ENCODE results near the gene COL5A1.

COL5A1 gene

DNA sequence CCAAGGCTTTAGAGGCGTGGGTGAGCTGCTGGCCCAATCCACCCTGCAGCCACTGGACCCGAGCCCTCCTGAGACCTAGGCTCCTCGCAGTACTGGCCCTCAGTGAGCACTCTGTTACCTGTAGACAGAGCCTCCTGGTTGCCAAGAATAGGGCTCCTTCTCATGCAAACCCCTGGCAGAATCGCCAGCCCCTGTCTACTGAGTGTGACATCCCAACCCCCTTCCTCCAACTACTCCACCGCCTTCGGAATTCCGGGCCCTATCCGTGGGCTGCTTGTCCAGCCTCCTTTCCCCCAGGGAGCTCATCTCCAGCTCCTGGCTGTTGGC is 23.8 kb upstream of the COL5A1 start:
- no peak for DNase-seq (ENCODE audit: low read depth)
- H3K4me3 ChIP-seq (ENCODE audit: control insufficient read depth, low read depth, low read length) = no peak overlapping the region
- TF ChIP-seq, protein P1, sequence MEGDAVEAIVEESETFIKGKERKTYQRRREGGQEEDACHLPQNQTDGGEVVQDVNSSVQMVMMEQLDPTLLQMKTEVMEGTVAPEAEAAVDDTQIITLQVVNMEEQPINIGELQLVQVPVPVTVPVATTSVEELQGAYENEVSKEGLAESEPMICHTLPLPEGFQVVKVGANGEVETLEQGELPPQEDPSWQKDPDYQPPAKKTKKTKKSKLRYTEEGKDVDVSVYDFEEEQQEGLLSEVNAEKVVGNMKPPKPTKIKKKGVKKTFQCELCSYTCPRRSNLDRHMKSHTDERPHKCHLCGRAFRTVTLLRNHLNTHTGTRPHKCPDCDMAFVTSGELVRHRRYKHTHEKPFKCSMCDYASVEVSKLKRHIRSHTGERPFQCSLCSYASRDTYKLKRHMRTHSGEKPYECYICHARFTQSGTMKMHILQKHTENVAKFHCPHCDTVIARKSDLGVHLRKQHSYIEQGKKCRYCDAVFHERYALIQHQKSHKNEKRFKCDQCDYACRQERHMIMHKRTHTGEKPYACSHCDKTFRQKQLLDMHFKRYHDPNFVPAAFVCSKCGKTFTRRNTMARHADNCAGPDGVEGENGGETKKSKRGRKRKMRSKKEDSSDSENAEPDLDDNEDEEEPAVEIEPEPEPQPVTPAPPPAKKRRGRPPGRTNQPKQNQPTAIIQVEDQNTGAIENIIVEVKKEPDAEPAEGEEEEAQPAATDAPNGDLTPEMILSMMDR (conservative IDR thresholded peaks at IDR 0.05; ENCODE audit: control insufficient read depth, insufficient read depth, low read depth, low read length) = no peak

DNA sequence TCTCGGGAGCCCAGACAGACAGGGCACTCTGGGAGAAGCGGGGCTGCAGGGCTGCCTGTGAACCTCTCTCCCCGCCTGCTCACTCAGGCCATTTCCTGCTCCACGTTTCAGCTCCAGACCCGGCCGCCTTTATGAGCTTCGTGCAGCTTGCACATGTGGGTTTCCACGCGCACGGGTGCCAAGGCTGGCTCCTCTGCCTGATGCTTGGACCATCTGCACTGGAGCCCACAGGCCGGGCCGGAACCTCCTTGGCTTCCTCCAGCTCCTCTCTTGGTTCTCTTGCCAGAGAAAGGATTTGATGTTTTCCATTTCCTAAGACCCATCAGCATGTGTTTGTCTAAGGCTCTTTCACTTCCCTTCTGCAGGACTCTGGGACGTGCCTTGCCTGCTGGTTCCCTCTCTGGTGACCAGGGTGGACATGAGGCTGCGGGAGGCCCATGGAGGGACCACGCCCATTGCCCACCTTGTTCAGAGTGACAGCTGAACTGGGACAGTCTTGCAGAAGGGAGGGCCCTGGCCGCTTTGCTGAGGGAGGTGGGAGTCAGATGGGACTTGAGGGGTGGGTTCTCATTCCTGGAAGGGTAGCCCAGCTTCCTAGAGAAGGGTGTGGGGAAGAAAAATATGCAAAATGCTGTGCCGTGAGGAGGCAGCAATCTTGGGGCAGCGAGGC is 23.3 kb upstream of the COL5A1 start:
- TF ChIP-seq, protein P1 (conservative IDR thresholded peaks at IDR 0.05; ENCODE audit: control insufficient read depth, insufficient read depth, low read depth, low read length) = no peak
- DNase-seq (ENCODE audit: low read depth) = no peak
- no peak overlapping the region for H3K4me3 ChIP-seq (ENCODE audit: control insufficient read depth, low read depth, low read length)

DNA sequence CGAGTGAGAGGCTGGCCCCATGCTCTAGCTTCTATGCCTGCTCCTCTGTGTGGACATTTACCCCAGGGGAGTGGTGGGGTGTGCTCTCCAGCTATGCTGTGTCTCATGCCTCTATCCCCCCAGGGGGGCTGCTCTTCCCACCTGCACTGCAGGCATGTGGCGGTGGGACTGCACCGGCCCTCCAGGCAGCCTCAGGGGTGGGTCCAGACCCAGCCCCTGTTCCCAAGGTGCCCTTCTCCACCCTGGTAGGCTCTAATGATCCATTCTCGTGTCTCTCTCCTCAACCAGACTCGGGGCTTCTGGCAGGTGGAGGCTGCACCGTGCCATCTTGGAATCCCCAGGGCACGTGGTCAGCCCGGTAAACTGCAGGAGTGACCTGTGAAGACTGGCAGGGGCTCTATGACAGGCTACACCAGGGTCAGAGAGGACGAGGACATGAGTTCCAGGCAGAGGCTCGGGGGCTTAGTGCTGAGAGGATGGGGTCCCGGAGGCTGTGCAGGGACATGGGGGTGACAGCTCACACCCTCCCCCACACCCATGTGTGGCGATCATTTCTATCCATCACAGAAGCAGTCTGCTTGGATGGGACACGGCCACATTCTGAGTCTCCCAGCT is 22.7 kb upstream of the COL5A1 start:
- DNase-seq (ENCODE audit: low read depth) = no peak
- no peak overlapping the region for H3K4me3 ChIP-seq (ENCODE audit: control insufficient read depth, low read depth, low read length)
- TF ChIP-seq, protein P1 (conservative IDR thresholded peaks at IDR 0.05; ENCODE audit: control insufficient read depth, insufficient read depth, low read depth, low read length) = no peak

DNA sequence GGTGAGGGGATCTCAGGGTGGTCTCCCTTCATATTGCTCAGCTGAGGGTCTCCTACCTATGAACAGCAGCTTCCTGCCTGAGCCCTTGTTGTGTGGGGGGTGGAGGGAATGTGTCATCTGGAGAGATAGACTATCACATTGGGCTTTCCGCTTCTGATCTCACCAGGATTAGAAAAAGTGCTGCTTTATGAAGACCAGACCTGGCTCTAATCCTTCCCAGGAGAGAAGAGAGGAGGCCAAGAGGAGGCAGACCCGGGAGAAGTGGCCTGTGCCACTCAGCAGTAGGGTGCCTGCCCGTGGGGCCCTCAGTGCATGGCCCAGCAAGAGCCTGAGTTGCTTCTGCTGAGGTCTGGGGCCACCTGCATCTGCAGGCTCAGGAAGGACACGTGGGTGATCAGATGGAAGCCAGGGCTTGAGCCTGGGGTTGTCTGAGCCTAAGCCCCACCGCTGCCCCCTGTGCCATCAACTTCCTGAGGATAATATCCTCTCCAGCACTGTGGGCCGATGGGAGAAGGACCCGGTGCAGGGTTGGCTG is 22.1 kb upstream of the COL5A1 start:
- TF ChIP-seq, protein P1 (conservative IDR thresholded peaks at IDR 0.05; ENCODE audit: control insufficient read depth, insufficient read depth, low read depth, low read length) = no peak
- no peak for DNase-seq (ENCODE audit: low read depth)

DNA sequence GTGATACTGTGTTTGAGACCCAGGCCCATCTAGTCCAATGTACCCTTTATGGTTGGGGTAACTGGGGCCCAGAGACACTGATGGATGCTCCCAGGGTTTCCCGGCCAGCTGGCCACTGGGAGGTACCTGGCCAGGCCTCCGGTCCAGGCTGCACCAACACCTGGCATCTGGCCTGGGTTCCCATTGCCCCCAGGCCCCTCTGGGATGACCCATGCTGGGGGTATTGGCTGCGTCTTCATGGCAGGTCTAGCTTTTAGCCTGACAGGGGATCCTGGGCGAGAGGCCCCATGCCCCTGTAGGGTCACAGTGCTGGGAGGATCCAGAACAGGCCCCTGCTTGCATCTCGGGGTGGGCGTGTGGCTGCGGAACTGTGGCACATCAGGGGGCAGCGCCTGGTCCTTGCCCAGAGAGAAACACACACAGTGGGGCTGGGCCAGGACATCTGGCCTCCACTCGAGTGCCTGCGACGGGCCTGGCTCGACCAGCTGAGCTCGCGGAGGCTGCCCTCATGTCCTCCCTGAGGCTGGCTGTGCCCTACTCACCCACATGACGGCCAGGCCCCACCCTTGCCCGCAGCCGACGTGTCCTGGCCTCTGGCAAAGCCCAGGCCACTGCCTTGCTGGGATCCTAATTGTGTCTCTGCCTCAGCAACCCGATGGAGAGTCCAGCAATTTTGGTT is 21.5 kb upstream of the COL5A1 start:
- TF ChIP-seq, protein P1 (conservative IDR thresholded peaks at IDR 0.05; ENCODE audit: control insufficient read depth, insufficient read depth, low read depth, low read length) = no peak
- DNase-seq (ENCODE audit: low read depth) = no peak
- H3K4me3 ChIP-seq (ENCODE audit: control insufficient read depth, low read depth, low read length) = no peak overlapping the region

More for the DNA sequence above, 22.1 kb upstream of the COL5A1 start:
- H3K4me3 ChIP-seq (ENCODE audit: control insufficient read depth, low read depth, low read length) = no peak overlapping the region

DNA sequence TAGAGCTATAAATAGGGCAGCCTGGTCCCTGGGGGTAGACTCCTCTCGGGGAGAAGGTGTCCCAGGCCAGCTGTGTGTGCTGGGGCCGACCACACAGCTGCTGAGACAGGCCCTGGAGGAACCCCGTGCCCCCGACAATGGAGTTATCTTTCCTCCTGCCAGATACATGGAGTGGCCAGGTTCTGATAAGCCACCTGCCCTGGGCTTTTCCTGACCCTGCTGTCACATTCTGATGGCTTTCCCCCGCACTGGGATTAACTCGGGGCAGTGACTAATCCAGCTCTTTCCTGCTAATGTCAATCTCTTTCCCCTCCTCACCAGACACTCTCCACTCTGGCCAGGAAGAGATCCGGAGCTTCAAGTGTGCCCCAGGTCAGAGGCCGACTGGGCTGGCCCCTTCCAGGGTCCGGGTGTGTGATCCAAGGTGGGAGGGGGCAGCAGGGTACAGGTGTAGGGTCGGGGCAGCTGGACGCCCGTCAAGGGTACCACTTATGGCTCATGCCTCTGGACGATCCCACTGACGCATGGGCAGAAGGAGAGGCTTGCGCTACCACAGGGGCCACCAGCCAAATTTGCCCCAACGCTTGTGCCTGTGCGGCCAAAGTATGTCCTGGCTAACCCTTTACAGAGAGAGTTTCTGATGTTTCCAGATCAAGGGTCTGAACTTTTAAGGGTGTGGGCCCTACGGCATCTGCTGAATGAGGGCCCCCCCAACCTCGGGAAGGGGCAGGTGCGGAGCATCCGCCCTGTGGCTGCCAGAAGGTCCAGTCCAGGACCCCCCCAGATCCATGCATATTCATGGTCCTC is 20.6 kb upstream of the COL5A1 start:
- TF ChIP-seq, protein P1 (conservative IDR thresholded peaks at IDR 0.05; ENCODE audit: control insufficient read depth, insufficient read depth, low read depth, low read length) = no peak
- DNase-seq (ENCODE audit: low read depth) = no peak
- H3K4me3 ChIP-seq (ENCODE audit: control insufficient read depth, low read depth, low read length) = no peak overlapping the region
